HG02623 (cell line): ENCODE measurements around the gene HID1.

Source experiments
- ATAC-seq: cut with Tn5 transposase; IDR thresholded peaks from one replicate; pipeline ENCODE4 v1.9.1; 2021; ENCODE audit warnings: moderate library complexity; ENCODE audit not compliant: unreplicated experiment

HID1 gene

GRCh38 chr17:74901353-74902135 lies 71.0 kb downstream of the HID1 start:
- no peak for ATAC-seq
